HG02678 (cell line): ENCODE data around the gene F10.
"Not testable (repeated sequence)": the region's sequence is repeated elsewhere in the genome, so short reads cannot be mapped to it uniquely, and the experiment has no call there.

Source experiments
- ATAC-seq: cut with Tn5 transposase; IDR thresholded peaks from one replicate; pipeline ENCODE4 v1.9.1; 2021; ENCODE audit warnings: mild to moderate bottlenecking, moderate library complexity; ENCODE audit not compliant: unreplicated experiment

The F10 gene

GRCh38 chr13:113122550-113123225, at the start of gene F10:
TSS of gene F10 (plus strand) at chr13:113122799. CDS start at chr13:113122856, 57 bp downstream.
- no peak for ATAC-seq

GRCh38 chr13:113073942-113074341, 48.7 kb upstream of the F10 start:
- ATAC-seq, result no peak

GRCh38 chr13:113074401-113074800, 48.2 kb upstream of the F10 start:
- no peak for ATAC-seq

- no peak for ATAC-seq
Measured at GRCh38 chr13:113074876-113075275, 47.7 kb upstream of the F10 start.

GRCh38 chr13:113075711-113076110, 46.9 kb upstream of the F10 start:
- ATAC-seq, result no peak

- no peak for ATAC-seq
Measured at GRCh38 chr13:113076681-113077401, 45.8 kb upstream of the F10 start.

- ATAC-seq, result no peak
Measured at GRCh38 chr13:113077566-113077952, 45.0 kb upstream of the F10 start.

- ATAC-seq, result no peak
Measured at GRCh38 chr13:113077953-113078901, 44.4 kb upstream of the F10 start.

GRCh38 chr13:113078902-113079780, 43.5 kb upstream of the F10 start:
- ATAC-seq, result no peak

- ATAC-seq, result not testable (repeated sequence)
Measured at GRCh38 chr13:113079781-113080080, 42.9 kb upstream of the F10 start.

- ATAC-seq, result no peak
Measured at GRCh38 chr13:113080361-113080831, 42.2 kb upstream of the F10 start.

GRCh38 chr13:113080901-113081521, 41.6 kb upstream of the F10 start:
- no peak for ATAC-seq

- no peak for ATAC-seq
Measured at GRCh38 chr13:113082198-113083021, 40.2 kb upstream of the F10 start.

GRCh38 chr13:113083022-113083373, 39.6 kb upstream of the F10 start:
- no peak for ATAC-seq

- no peak for ATAC-seq
Measured at GRCh38 chr13:113083402-113084061, 39.1 kb upstream of the F10 start.

GRCh38 chr13:113084094-113084942, 38.3 kb upstream of the F10 start:
- no peak for ATAC-seq

- ATAC-seq, result no peak
Measured at GRCh38 chr13:113084943-113085540, 37.6 kb upstream of the F10 start.
